HUES64 (cell line): ENCODE measurements around the gene TEX14. TPM values are rescaled to one million over a fixed set of nuclear protein-coding genes. Genes with fewer than 3 reads are reported as not detected.

Experiments
- H3K27ac ChIP-seq: 2 replicates; pipeline ENCODE4 v1.7.0; 2013; ENCODE audit warnings: low read depth, low read length, inconsistent platforms
- H3K27me3 ChIP-seq: 2 replicates; pipeline ENCODE4 v1.6.1; 2013; ENCODE audit warnings: mild to moderate bottlenecking, low read length; ENCODE audit not compliant: insufficient read depth
- H3K36me3 ChIP-seq: 2 replicates; pipeline ENCODE4 v1.6.1; 2013; ENCODE audit warnings: mild to moderate bottlenecking, low read length; ENCODE audit not compliant: insufficient read depth
- H3K4me1 ChIP-seq: 2 replicates; pipeline ENCODE4 v1.6.1; 2013; ENCODE audit warnings: mild to moderate bottlenecking, low read length, moderate library complexity; ENCODE audit not compliant: insufficient read depth
- H3K4me3 ChIP-seq: 2 replicates; pipeline ENCODE4 v1.5.1; 2013; ENCODE audit warnings: mild to moderate bottlenecking, low read length, moderate library complexity
- H3K9ac ChIP-seq: 2 replicates; pipeline ENCODE4 v1.6.1; 2013; ENCODE audit warnings: mild to moderate bottlenecking, low read depth, low read length
- H3K9me3 ChIP-seq: 2 replicates; pipeline ENCODE4 v1.6.1; 2013; ENCODE audit warnings: low read depth, low read length; ENCODE audit not compliant: insufficient read depth
- WGBS: fragments of 150-250, 120-280 bp; methylation state at CpG from one replicate; pipeline ENCODE4 v1.1.7; 2013; ENCODE audit warnings: missing lambda C conversion rate; 5-methylcytosine and 5-hydroxymethylcytosine counted together
- polyA plus RNA-seq, 2 experiments: library from polyadenylated mRNA; stranded (reverse); fragments of 50-300 nt; gene quantifications; one replicate each; pipeline ENCODE4 v1.2.3, GENCODE V29; 2013

The TEX14 gene
- 0.45 TPM for polyA plus RNA-seq (2013, experiment 1 of 2)
- polyA plus RNA-seq (2013, experiment 2 of 2): 0.95 TPM

GRCh38 chr17:58691701-58692238 lies at the start of gene TEX14:
TEX14 (minus strand) TSS chr17:58692045; CDS start chr17:58652001, 40,044 bp downstream.
- WGBS: 90% methylated on average over 18 of the region's 19 CpGs
- H3K27me3 ChIP-seq: no peaks in the 10 kb centered on the region
- no peaks in the 10 kb centered on the region; the same call in 1 of the 2 replicates for H3K36me3 ChIP-seq
- H3K4me1 ChIP-seq: peaks cover 6% of the 10 kb centered on the region
- no peaks in the 10 kb centered on the region for H3K9me3 ChIP-seq
- peak within 1 kb of the TSS; percentile 71 for H3K4me3 ChIP-seq
- peak within 1 kb of the TSS; percentile 84 for H3K9ac ChIP-seq
- H3K27ac ChIP-seq: peak within 1 kb of the TSS; percentile 50; the same call in 1 of the 2 replicates

- WGBS: 96% methylated on average over 8 of the region's 8 CpGs
- Histone ChIP-seq H3K27me3 (no peaks in the 10 kb centered on the region), H3K9ac (no peak overlapping the region), H3K9me3 (no peaks in the 10 kb centered on the region), H3K36me3 (no peaks in the 10 kb centered on the region), H3K4me1 (no peaks in the 10 kb centered on the region), H3K27ac (no peak overlapping the region), H3K4me3 (no peak overlapping the region)
These were observed 49.3 kb upstream of the TEX14 start for GRCh38 chr17:58741121-58741625.

- no peaks in the 10 kb centered on the region for H3K36me3 ChIP-seq
- no peaks in the 10 kb centered on the region for H3K4me1 ChIP-seq
- H3K27ac ChIP-seq: no peak overlapping the region
- H3K9me3 ChIP-seq: no peaks in the 10 kb centered on the region
- WGBS: 89% methylated on average over 2 of the region's 3 CpGs
- no peaks in the 10 kb centered on the region for H3K27me3 ChIP-seq
- H3K4me3 ChIP-seq: no peak overlapping the region
- no peak overlapping the region for H3K9ac ChIP-seq
These were observed 43.0 kb upstream of the TEX14 start for GRCh38 chr17:58734811-58735210.

- H3K27ac ChIP-seq: no peak overlapping the region
- no peaks in the 10 kb centered on the region for H3K27me3 ChIP-seq
- no peaks in the 10 kb centered on the region for H3K36me3 ChIP-seq
- H3K4me3 ChIP-seq: no peak overlapping the region
- H3K9me3 ChIP-seq: no peaks in the 10 kb centered on the region
- no peaks in the 10 kb centered on the region for H3K4me1 ChIP-seq
- H3K9ac ChIP-seq: no peak overlapping the region
- WGBS: 92% methylated on average over 3 of the region's 3 CpGs
These were observed 42.2 kb upstream of the TEX14 start for GRCh38 chr17:58734040-58734439.

GRCh38 chr17:58730937-58731336 lies 39.1 kb upstream of the TEX14 start:
- Histone ChIP-seq H3K27ac (no peak overlapping the region), H3K4me3 (no peak overlapping the region), H3K9me3 (no peaks in the 10 kb centered on the region), H3K4me1 (no peaks in the 10 kb centered on the region), H3K36me3 (no peaks in the 10 kb centered on the region), H3K27me3 (no peaks in the 10 kb centered on the region), H3K9ac (no peak overlapping the region)

- Histone ChIP-seq H3K36me3 (no peaks in the 10 kb centered on the region), H3K27ac (no peak overlapping the region), H3K4me3 (no peak overlapping the region), H3K27me3 (no peaks in the 10 kb centered on the region), H3K4me1 (no peaks in the 10 kb centered on the region), H3K9me3 (no peaks in the 10 kb centered on the region), H3K9ac (no peak overlapping the region)
- WGBS: 100% methylated on average over 1 of the region's 1 CpG
These were observed 37.0 kb upstream of the TEX14 start for GRCh38 chr17:58728798-58729197.

GRCh38 chr17:58722696-58723095 lies 30.9 kb upstream of the TEX14 start:
- Histone ChIP-seq H3K27me3 (no peaks in the 10 kb centered on the region), H3K9ac (no peak overlapping the region), H3K27ac (no peak overlapping the region), H3K4me3 (no peak overlapping the region), H3K4me1 (no peaks in the 10 kb centered on the region), H3K36me3 (peaks cover 9% of the 10 kb centered on the region), H3K9me3 (no peaks in the 10 kb centered on the region)
- 94% methylated on average over 2 of the region's 2 CpGs for WGBS

- 88% methylated on average over 1 of the region's 1 CpG for WGBS
- Histone ChIP-seq H3K27ac (no peak overlapping the region), H3K4me1 (no peaks in the 10 kb centered on the region), H3K4me3 (no peak overlapping the region), H3K9ac (no peak overlapping the region), H3K27me3 (no peaks in the 10 kb centered on the region), H3K9me3 (no peaks in the 10 kb centered on the region), H3K36me3 (peaks cover 9% of the 10 kb centered on the region)
These were observed 30.4 kb upstream of the TEX14 start for GRCh38 chr17:58722274-58722673.

- Histone ChIP-seq H3K9me3 (no peaks in the 10 kb centered on the region), H3K36me3 (peaks cover 9% of the 10 kb centered on the region), H3K4me1 (no peaks in the 10 kb centered on the region), H3K27ac (no peak overlapping the region), H3K9ac (no peak overlapping the region), H3K4me3 (no peak overlapping the region), H3K27me3 (no peaks in the 10 kb centered on the region)
- 96% methylated on average over 2 of the region's 4 CpGs for WGBS
These were observed 19.2 kb upstream of the TEX14 start for GRCh38 chr17:58710948-58711552.

GRCh38 chr17:58706351-58707140 lies 14.7 kb upstream of the TEX14 start:
- H3K36me3 ChIP-seq: peaks cover 11% of the 10 kb centered on the region
- no peak overlapping the region for H3K9ac ChIP-seq
- no peaks in the 10 kb centered on the region for H3K27me3 ChIP-seq
- no peak overlapping the region for H3K27ac ChIP-seq
- H3K4me3 ChIP-seq: no peak overlapping the region
- H3K4me1 ChIP-seq: no peaks in the 10 kb centered on the region
- H3K9me3 ChIP-seq: no peaks in the 10 kb centered on the region
- WGBS: 91% methylated on average over 3 of the region's 3 CpGs

GRCh38 chr17:58703916-58704286 lies 12.1 kb upstream of the TEX14 start:
- Histone ChIP-seq H3K4me3 (no peak overlapping the region), H3K9me3 (no peaks in the 10 kb centered on the region), H3K36me3 (peaks cover 7% of the 10 kb centered on the region), H3K27me3 (no peaks in the 10 kb centered on the region), H3K27ac (no peak overlapping the region), H3K4me1 (no peaks in the 10 kb centered on the region), H3K9ac (no peak overlapping the region)
- 93% methylated on average over 2 of the region's 2 CpGs for WGBS
